NCI-H748 (cell line): ENCODE results near the gene PLK4.

Experiments used
- DNase-seq: peaks from one replicate; lab custom pipeline; 2025; ENCODE audit not compliant: unreplicated experiment; lab: John Stamatoyannopoulos, UW

PLK4 gene

GRCh38 chr4:127880763-127881562 is at the start of gene PLK4:
Gene PLK4, plus strand, starts transcription at chr4:127880893. Its CDS starts 242 bp downstream, at chr4:127881135.
- peak; percentile 95 for DNase-seq

- no peak for DNase-seq
These were observed 48.1 kb upstream of the PLK4 start for GRCh38 chr4:127832585-127832984.

- DNase-seq, result no peak
These were observed 36.7 kb upstream of the PLK4 start for GRCh38 chr4:127843704-127844600.

- no peak for DNase-seq
These were observed 36.0 kb upstream of the PLK4 start for GRCh38 chr4:127844601-127845116.

- no peak for DNase-seq
These were observed 34.6 kb upstream of the PLK4 start for GRCh38 chr4:127846061-127846460.

- DNase-seq, result no peak
These were observed 33.9 kb upstream of the PLK4 start for GRCh38 chr4:127846765-127847164.

- DNase-seq, result no peak
These were observed 31.0 kb upstream of the PLK4 start for GRCh38 chr4:127849505-127850234.

- DNase-seq, result no peak
These were observed 28.0 kb upstream of the PLK4 start for GRCh38 chr4:127852661-127853060.

GRCh38 chr4:127856196-127856812 is 24.4 kb upstream of the PLK4 start:
- no peak for DNase-seq

- DNase-seq, result no peak
These were observed 23.8 kb upstream of the PLK4 start for GRCh38 chr4:127856813-127857447.

- no peak for DNase-seq
These were observed 23.1 kb upstream of the PLK4 start for GRCh38 chr4:127857641-127858040.

- DNase-seq, result no peak
These were observed 12.5 kb upstream of the PLK4 start for GRCh38 chr4:127868196-127868595.

- no peak for DNase-seq
These were observed 10.4 kb upstream of the PLK4 start for GRCh38 chr4:127870281-127870680.

- no peak for DNase-seq
These were observed 10.0 kb upstream of the PLK4 start for GRCh38 chr4:127870688-127871087.

GRCh38 chr4:127875791-127876190 is 4.9 kb upstream of the PLK4 start:
- no peak for DNase-seq

- no peak for DNase-seq
These were observed 821 bp downstream of the PLK4 start for GRCh38 chr4:127881563-127881864.

GRCh38 chr4:127888559-127888958 is 7.9 kb downstream of the PLK4 start:
- DNase-seq, result peak; percentile 6

GRCh38 chr4:127889903-127890302 is 9.2 kb downstream of the PLK4 start:
- DNase-seq, result no peak

- DNase-seq, result no peak
These were observed 15.4 kb downstream of the PLK4 start for GRCh38 chr4:127896069-127896468.

GRCh38 chr4:127896528-127896927 is 15.8 kb downstream of the PLK4 start:
- no peak for DNase-seq
